ENCODE measurements around the gene PHLDB1.

Gene PHLDB1

DNA sequence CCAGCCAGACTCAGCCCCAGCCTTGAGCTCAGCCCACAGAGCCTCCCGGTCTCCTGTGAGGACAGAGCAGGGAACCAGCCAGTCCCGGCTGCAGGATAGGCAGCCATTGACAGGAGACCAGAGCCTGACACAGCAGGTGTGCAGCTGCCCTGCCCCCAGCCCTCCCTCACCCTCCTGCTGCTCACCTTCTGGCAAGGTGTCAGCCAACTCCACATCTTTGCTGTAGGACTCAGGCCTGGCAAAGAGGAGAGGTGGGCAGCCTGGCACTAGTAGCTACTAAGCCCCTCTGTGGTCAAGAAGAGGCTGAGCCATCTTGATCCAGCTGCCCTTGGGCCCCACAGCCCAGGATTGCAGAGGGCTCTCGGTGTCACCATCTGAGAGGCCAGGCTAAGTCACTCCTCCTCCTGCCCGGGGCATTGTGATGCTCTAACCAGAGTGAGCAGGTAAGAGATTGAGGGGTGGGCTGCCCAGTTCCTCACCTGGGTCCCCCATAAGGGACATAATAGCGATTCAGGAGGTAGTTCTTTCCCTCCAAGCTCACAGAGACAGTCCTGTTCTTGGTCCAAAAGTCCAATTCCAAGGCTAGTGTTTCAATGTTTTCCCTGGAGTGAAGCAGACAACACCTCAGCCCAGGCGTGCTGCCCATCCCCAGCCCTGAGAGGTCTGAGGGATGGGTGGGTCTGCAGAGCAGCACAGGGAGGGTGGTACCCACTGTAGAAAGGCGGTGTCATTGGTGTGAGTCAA, 53.4 kb downstream of the PHLDB1 start:
- Histone ChIP-seq H3F3A (ENCODE audit: insufficient read depth, low read length) (no peaks in the 10 kb centered on the region), H3K9me2 (ENCODE audit: low read depth, low read length) (no peaks in the 10 kb centered on the region), H3K36me3 (ENCODE audit: insufficient read depth, low read length) (no peaks in the 10 kb centered on the region), H4K20me1 (ENCODE audit: insufficient read depth, low read length) (no peaks in the 10 kb centered on the region), H3K27me3 (ENCODE audit: insufficient read depth, low read length) (no peaks in the 10 kb centered on the region), H3K4me3 (ENCODE audit: low read depth, low read length, poor library complexity, severe bottlenecking) (no peak overlapping the region), H2AFZ (ENCODE audit: low read length) (no peak overlapping the region), H3K4me1 (ENCODE audit: insufficient read depth, low read length, severe bottlenecking) (peaks cover 3% of the 10 kb centered on the region), H3K9ac (ENCODE audit: low read length) (no peak overlapping the region), H3K79me2 (ENCODE audit: insufficient read depth, low read length) (no peaks in the 10 kb centered on the region), H3K9me3 (ENCODE audit: low read length) (no peaks in the 10 kb centered on the region), H3K27ac (ENCODE audit: low read depth, low read length, poor library complexity, severe bottlenecking) (no peak overlapping the region), H3K4me2 (ENCODE audit: low read length) (no peak overlapping the region)
- no peak for TF ChIP-seq EZH2 (IDR thresholded peaks at IDR 0.05; ENCODE audit: borderline replicate concordance, low read length)
- TF ChIP-seq, protein P1, sequence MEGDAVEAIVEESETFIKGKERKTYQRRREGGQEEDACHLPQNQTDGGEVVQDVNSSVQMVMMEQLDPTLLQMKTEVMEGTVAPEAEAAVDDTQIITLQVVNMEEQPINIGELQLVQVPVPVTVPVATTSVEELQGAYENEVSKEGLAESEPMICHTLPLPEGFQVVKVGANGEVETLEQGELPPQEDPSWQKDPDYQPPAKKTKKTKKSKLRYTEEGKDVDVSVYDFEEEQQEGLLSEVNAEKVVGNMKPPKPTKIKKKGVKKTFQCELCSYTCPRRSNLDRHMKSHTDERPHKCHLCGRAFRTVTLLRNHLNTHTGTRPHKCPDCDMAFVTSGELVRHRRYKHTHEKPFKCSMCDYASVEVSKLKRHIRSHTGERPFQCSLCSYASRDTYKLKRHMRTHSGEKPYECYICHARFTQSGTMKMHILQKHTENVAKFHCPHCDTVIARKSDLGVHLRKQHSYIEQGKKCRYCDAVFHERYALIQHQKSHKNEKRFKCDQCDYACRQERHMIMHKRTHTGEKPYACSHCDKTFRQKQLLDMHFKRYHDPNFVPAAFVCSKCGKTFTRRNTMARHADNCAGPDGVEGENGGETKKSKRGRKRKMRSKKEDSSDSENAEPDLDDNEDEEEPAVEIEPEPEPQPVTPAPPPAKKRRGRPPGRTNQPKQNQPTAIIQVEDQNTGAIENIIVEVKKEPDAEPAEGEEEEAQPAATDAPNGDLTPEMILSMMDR (IDR thresholded peaks at IDR 0.05; ENCODE audit: low read length), result no peak

DNA sequence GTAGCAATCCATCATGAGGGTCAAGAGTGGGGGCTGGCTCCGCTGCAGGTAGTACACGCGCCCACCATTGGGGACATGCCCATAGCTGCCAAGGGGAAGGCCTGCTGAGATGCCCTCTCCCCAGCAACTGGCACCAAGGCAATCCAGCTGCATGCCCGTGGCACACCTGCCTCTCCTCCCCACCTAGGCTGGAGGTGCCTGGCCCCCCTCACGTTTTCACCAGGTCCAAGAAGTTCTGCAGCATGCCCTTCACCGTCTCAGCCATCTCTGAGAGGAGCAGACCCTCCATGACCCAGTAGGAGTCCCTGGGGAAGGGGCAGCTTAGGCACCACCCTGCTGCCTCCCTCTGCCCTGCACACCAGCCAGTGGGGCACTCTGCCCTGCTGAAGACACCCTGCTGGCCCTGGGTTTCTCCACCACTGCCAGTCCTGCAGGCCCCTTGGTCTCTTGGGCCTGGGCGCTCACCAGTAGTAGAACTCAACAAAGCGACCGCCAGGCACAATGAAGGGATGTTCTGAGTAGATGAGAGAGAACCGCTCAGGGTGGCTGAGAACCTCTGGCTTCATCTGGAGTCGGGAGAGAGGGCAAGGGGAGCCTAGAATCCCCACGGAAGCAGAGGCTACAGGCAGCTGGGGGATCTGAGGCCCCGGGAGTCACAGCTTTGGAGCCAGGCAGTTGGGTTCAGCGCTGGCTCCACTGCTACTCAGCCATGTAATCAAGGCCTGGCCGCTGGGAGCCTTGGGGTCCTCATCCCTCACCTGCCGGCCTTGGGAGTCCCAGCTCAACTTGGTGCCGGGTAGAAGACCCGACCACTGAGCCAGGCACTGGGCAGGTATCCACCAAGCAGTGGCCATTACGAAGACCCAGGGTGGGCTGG, 54.2 kb downstream of the PHLDB1 start:
- H3K4me1 ChIP-seq (ENCODE audit: insufficient read depth, low read length, severe bottlenecking), result peaks cover 10% of the 10 kb centered on the region
- H3K4me3 ChIP-seq (ENCODE audit: low read depth, low read length, poor library complexity, severe bottlenecking), result no peak overlapping the region
- no peaks in the 10 kb centered on the region for H3K36me3 ChIP-seq (ENCODE audit: insufficient read depth, low read length)
- H3F3A ChIP-seq (ENCODE audit: insufficient read depth, low read length), result no peaks in the 10 kb centered on the region
- no peak overlapping the region for H3K27ac ChIP-seq (ENCODE audit: low read depth, low read length, poor library complexity, severe bottlenecking)
- H3K9me3 ChIP-seq (ENCODE audit: low read length), result no peaks in the 10 kb centered on the region
- H2AFZ ChIP-seq (ENCODE audit: low read length), result no peak overlapping the region
- TF ChIP-seq, protein P1 (IDR thresholded peaks at IDR 0.05; ENCODE audit: low read length), result no peak
- TF ChIP-seq EZH2 (IDR thresholded peaks at IDR 0.05; ENCODE audit: borderline replicate concordance, low read length), result no peak
- H3K9me2 ChIP-seq (ENCODE audit: low read depth, low read length), result no peaks in the 10 kb centered on the region
- H3K27me3 ChIP-seq (ENCODE audit: insufficient read depth, low read length), result no peaks in the 10 kb centered on the region
- no peak overlapping the region for H3K9ac ChIP-seq (ENCODE audit: low read length)
- H3K4me2 ChIP-seq (ENCODE audit: low read length), result no peak overlapping the region
- no peaks in the 10 kb centered on the region for H3K79me2 ChIP-seq (ENCODE audit: insufficient read depth, low read length)
- H4K20me1 ChIP-seq (ENCODE audit: insufficient read depth, low read length), result no peaks in the 10 kb centered on the region

DNA sequence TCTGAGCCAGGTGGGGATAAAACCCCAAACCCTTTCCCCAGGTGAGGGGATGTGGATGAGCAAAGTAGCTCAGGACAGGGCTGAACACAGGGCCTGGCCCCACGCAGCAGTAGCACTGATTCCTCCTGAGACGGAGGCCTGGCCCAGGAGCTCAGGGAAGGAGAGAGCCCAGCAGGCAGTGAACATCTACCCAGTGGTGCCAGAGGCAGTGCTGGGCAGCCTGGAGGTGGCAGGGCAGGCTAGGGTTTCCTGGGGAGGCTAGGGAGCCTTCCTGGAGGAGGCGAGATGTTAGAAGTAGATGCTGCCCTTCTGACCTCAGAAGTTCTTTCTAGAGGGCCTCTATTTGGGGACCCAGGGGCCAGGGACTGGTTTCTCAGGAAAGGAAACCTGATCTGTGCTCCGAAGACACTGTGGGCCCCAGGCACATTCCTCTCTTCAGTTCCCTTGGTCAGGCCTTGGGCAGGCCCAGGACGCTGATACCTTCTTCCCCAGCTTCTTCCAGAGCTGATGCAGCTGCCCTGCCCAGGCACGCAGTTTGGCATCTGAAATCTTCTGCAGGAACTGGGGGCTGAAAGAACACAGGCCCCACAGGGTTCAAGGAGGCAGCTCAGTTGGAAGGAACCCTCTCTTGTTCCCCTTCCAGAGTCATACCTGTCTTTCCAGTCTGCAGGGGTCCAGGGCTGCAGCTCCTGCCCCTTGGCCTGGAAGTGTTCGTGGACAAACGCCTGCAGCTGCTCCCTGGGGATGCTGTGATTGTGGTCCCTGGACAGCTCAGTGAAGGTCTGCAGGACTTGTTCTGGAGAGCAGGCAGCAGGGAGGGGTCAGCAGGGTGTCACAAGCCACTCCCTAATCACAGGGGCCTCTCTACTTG, 55.2 kb downstream of the PHLDB1 start:
- Histone ChIP-seq H3K27me3 (ENCODE audit: insufficient read depth, low read length) (no peaks in the 10 kb centered on the region), H2AFZ (ENCODE audit: low read length) (no peak overlapping the region), H3K9me2 (ENCODE audit: low read depth, low read length) (no peaks in the 10 kb centered on the region), H3K4me2 (ENCODE audit: low read length) (no peak overlapping the region), H4K20me1 (ENCODE audit: insufficient read depth, low read length) (no peaks in the 10 kb centered on the region), H3K4me1 (ENCODE audit: insufficient read depth, low read length, severe bottlenecking) (peaks cover 10% of the 10 kb centered on the region), H3K9ac (ENCODE audit: low read length) (no peak overlapping the region), H3K79me2 (ENCODE audit: insufficient read depth, low read length) (no peaks in the 10 kb centered on the region), H3K9me3 (ENCODE audit: low read length) (no peaks in the 10 kb centered on the region), H3F3A (ENCODE audit: insufficient read depth, low read length) (no peaks in the 10 kb centered on the region), H3K36me3 (ENCODE audit: insufficient read depth, low read length) (no peaks in the 10 kb centered on the region), H3K27ac (ENCODE audit: low read depth, low read length, poor library complexity, severe bottlenecking) (no peak overlapping the region), H3K4me3 (ENCODE audit: low read depth, low read length, poor library complexity, severe bottlenecking) (no peak overlapping the region)
- TF ChIP-seq, protein P1 (IDR thresholded peaks at IDR 0.05; ENCODE audit: low read length), result no peak
- TF ChIP-seq EZH2 (IDR thresholded peaks at IDR 0.05; ENCODE audit: borderline replicate concordance, low read length), result no peak

Measured in OCI-LY1 (cell line).